ENCODE results near the gene C2CD4C.
"Not testable (repeated sequence)": the region's sequence is repeated elsewhere in the genome, so short reads cannot be mapped to it uniquely, and the experiment has no call there.

The C2CD4C gene

GRCh38 chr19:403221-404027 is 5.5 kb downstream of the C2CD4C start:
- peaks cover 8% of the 10 kb centered on the region; the same call in 1 of the 2 replicates for H3K27me3 ChIP-seq (ENCODE audit: insufficient read depth, low read length)
- H3K27ac ChIP-seq (ENCODE audit: low read depth, low read length): no peak overlapping the region

GRCh38 chr19:402786-403185 is 6.2 kb downstream of the C2CD4C start:
- Histone ChIP-seq H2AFZ (ENCODE audit: low read length, unreplicated experiment) (no peak overlapping the region), H3K4me3 (ENCODE audit: low read depth, low read length) (no peak overlapping the region), H3K4me1 (ENCODE audit: control insufficient read depth, insufficient read depth, low read length, unreplicated experiment) (no peaks in the 10 kb centered on the region), H3K79me2 (ENCODE audit: control insufficient read depth, insufficient read depth, low read length, unreplicated experiment) (no peaks in the 10 kb centered on the region), H3K36me3 (ENCODE audit: insufficient read depth, low read length) (no peaks in the 10 kb centered on the region), H3K27ac (ENCODE audit: low read depth, low read length) (no peak overlapping the region), H3K27me3 (ENCODE audit: insufficient read depth, low read length) (peaks cover 2% of the 10 kb centered on the region; the same call in 1 of the 2 replicates)

More at GRCh38 chr19:403221-404027, 5.5 kb downstream of the C2CD4C start:
- H3K79me2 ChIP-seq (ENCODE audit: control insufficient read depth, insufficient read depth, low read length, unreplicated experiment): no peaks in the 10 kb centered on the region
- H3K4me1 ChIP-seq (ENCODE audit: control insufficient read depth, insufficient read depth, low read length, unreplicated experiment): no peaks in the 10 kb centered on the region
- no peaks in the 10 kb centered on the region for H3K36me3 ChIP-seq (ENCODE audit: insufficient read depth, low read length)
- H3K4me3 ChIP-seq (ENCODE audit: low read depth, low read length): no peak overlapping the region
- H2AFZ ChIP-seq (ENCODE audit: low read length, unreplicated experiment): no peak overlapping the region

DNA sequence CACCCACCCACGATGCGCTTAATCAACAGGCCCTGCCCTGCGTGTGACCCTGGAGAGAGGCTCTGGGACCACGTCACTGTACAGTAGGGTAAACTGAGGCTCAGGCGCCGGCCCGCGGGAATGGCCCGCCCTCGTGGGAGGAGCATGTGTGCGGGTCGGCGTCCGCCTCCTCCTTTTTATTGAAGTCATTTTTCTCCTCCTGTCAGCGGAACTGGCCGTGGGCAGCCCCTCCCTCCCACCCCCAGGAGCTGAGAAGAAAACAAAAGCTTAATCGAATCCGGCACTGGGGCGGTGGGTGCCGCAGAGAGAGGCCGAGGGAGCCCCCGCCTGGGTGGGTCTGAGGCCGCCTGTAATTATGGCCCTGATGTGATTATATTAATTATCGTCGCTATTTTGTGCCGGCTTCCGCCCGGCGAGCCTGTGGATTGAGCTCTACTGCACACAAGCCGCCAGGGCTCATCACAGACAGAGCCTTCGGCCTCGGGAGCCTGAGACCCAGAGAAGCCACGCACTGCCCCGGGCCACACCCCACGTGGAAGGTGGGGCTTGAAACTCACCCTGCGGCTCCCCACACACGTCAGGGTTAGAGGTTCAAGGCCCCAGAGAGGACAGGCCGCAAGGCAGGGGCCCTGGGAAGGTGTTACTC is 7.0 kb downstream of the C2CD4C start:
- H3K4me3 ChIP-seq (ENCODE audit: low read depth, low read length): no peak overlapping the region
- no peak overlapping the region for H3K27ac ChIP-seq (ENCODE audit: low read depth, low read length)
- no peaks in the 10 kb centered on the region for H3K4me1 ChIP-seq (ENCODE audit: control insufficient read depth, insufficient read depth, low read length, unreplicated experiment)
- H3K36me3 ChIP-seq (ENCODE audit: insufficient read depth, low read length): no peaks in the 10 kb centered on the region
- no peak overlapping the region for H2AFZ ChIP-seq (ENCODE audit: low read length, unreplicated experiment)
- H3K27me3 ChIP-seq (ENCODE audit: insufficient read depth, low read length): no peaks in the 10 kb centered on the region
- H3K79me2 ChIP-seq (ENCODE audit: control insufficient read depth, insufficient read depth, low read length, unreplicated experiment): no peaks in the 10 kb centered on the region

- no peaks in the 10 kb centered on the region for H3K4me1 ChIP-seq (ENCODE audit: control insufficient read depth, insufficient read depth, low read length, unreplicated experiment)
- no peaks in the 10 kb centered on the region for H3K36me3 ChIP-seq (ENCODE audit: insufficient read depth, low read length)
- no peak overlapping the region for H3K27ac ChIP-seq (ENCODE audit: low read depth, low read length)
- no peaks in the 10 kb centered on the region for H3K27me3 ChIP-seq (ENCODE audit: insufficient read depth, low read length)
- H2AFZ ChIP-seq (ENCODE audit: low read length, unreplicated experiment): no peak overlapping the region
- no peaks in the 10 kb centered on the region for H3K79me2 ChIP-seq (ENCODE audit: control insufficient read depth, insufficient read depth, low read length, unreplicated experiment)
- H3K4me3 ChIP-seq (ENCODE audit: low read depth, low read length): no peak overlapping the region
Observed at GRCh38 chr19:400976-401865, 7.7 kb downstream of the C2CD4C start.

- Histone ChIP-seq H3K36me3 (ENCODE audit: insufficient read depth, low read length) (no peaks in the 10 kb centered on the region), H3K79me2 (ENCODE audit: control insufficient read depth, insufficient read depth, low read length, unreplicated experiment) (no peaks in the 10 kb centered on the region), H3K27ac (ENCODE audit: low read depth, low read length) (no peak overlapping the region), H3K4me3 (ENCODE audit: low read depth, low read length) (no peak overlapping the region), H2AFZ (ENCODE audit: low read length, unreplicated experiment) (no peak overlapping the region), H3K4me1 (ENCODE audit: control insufficient read depth, insufficient read depth, low read length, unreplicated experiment) (no peaks in the 10 kb centered on the region), H3K27me3 (ENCODE audit: insufficient read depth, low read length) (no peaks in the 10 kb centered on the region)
Observed at GRCh38 chr19:399370-399769, 9.6 kb downstream of the C2CD4C start.

DNA sequence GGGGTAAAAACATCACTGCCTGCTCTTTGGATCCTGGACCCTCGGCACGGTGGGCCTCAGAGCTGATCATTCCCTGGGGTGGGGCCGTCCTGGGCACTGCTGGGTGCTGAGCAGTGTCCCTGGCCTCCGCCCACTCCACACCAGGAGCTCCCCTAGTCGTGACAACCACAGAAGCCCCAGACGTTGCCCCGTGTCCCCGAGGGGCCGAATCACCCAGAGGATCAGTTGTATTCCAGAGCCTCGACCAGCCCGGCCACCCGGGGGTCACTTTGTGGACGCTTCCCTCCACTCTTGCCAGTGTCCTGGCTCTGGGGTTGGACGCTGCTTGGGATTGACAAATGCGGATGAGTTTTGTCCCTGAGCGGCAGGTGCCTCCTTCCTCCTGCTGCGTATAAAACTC is 10.2 kb downstream of the C2CD4C start:
- H3K4me3 ChIP-seq (ENCODE audit: low read depth, low read length): no peak overlapping the region
- no peak overlapping the region for H3K27ac ChIP-seq (ENCODE audit: low read depth, low read length)
- H3K79me2 ChIP-seq (ENCODE audit: control insufficient read depth, insufficient read depth, low read length, unreplicated experiment): no peaks in the 10 kb centered on the region
- H3K4me1 ChIP-seq (ENCODE audit: control insufficient read depth, insufficient read depth, low read length, unreplicated experiment): no peaks in the 10 kb centered on the region
- no peak overlapping the region for H2AFZ ChIP-seq (ENCODE audit: low read length, unreplicated experiment)
- no peaks in the 10 kb centered on the region for H3K27me3 ChIP-seq (ENCODE audit: insufficient read depth, low read length)
- H3K36me3 ChIP-seq (ENCODE audit: insufficient read depth, low read length): no peaks in the 10 kb centered on the region

DNA sequence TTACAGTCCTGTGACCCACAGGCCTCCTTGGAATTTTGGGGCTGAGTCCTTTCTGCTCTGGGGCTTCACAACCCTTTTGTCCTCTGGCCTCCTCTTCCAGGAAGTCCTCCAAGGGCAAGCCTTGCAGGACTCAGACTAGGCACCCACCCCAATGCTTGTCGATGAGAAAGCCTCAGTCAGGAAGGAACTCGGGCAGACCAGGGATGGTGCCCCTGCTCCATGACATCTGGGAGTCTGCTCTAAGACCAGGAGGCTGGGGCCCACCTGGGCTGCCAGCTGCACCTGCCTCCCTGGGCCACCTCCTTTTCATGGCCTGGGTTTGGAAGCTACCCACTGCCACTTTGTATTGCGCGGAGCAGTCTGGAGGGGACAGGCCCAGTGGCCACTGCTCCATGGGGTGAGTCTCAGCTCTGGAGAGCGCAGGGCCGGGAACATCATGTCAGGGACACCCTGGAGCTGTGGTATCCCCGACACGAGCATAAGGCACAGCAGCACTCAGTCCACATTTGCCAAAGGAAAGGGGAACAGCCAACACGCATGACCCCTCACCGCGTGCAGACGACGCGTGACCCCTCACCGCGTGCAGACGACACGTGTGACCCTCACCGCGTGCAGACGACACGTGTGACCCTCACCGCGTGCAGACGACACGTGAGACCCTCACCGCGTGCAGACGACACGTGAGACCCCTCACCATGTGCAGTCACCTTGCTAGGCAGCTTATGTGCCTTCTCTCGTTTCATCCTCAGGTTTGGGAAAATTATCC is 10.8 kb downstream of the C2CD4C start:
- H3K27ac ChIP-seq (ENCODE audit: low read depth, low read length): no peak overlapping the region
- H3K79me2 ChIP-seq (ENCODE audit: control insufficient read depth, insufficient read depth, low read length, unreplicated experiment): no peaks in the 10 kb centered on the region
- H3K4me3 ChIP-seq (ENCODE audit: low read depth, low read length): no peak overlapping the region
- H3K27me3 ChIP-seq (ENCODE audit: insufficient read depth, low read length): no peaks in the 10 kb centered on the region
- H3K36me3 ChIP-seq (ENCODE audit: insufficient read depth, low read length): no peaks in the 10 kb centered on the region
- H2AFZ ChIP-seq (ENCODE audit: low read length, unreplicated experiment): no peak overlapping the region
- H3K4me1 ChIP-seq (ENCODE audit: control insufficient read depth, insufficient read depth, low read length, unreplicated experiment): no peaks in the 10 kb centered on the region

DNA sequence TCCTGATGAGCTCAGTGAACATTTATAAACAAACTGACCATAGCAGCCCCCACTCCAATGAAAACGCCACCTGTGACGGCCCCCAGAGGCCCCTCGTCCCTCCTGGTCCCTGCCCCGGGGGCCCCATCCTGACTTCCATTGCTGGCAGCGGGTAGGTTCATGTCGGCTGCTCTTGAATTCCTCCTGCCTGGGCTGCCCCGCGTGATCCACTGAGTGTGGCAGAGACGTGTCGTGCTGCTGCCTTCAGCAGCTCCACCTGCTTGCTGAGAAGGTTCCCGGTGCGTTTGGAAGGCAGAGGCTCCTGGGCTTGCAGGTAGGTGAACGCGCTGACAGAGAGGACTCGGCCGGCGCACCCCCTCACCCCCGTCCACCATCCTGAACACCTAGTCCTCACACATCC is 11.6 kb downstream of the C2CD4C start:
- Histone ChIP-seq H2AFZ (ENCODE audit: low read length, unreplicated experiment) (no peak overlapping the region), H3K27me3 (ENCODE audit: insufficient read depth, low read length) (no peaks in the 10 kb centered on the region), H3K4me1 (ENCODE audit: control insufficient read depth, insufficient read depth, low read length, unreplicated experiment) (no peaks in the 10 kb centered on the region), H3K36me3 (ENCODE audit: insufficient read depth, low read length) (no peaks in the 10 kb centered on the region), H3K4me3 (ENCODE audit: low read depth, low read length) (no peak overlapping the region), H3K79me2 (ENCODE audit: control insufficient read depth, insufficient read depth, low read length, unreplicated experiment) (no peaks in the 10 kb centered on the region), H3K27ac (ENCODE audit: low read depth, low read length) (no peak overlapping the region)

GRCh38 chr19:395467-395866 is 13.5 kb downstream of the C2CD4C start:
- Histone ChIP-seq H3K36me3 (ENCODE audit: insufficient read depth, low read length) (no peaks in the 10 kb centered on the region), H3K4me3 (ENCODE audit: low read depth, low read length) (no peak overlapping the region), H3K4me1 (ENCODE audit: control insufficient read depth, insufficient read depth, low read length, unreplicated experiment) (no peaks in the 10 kb centered on the region), H2AFZ (ENCODE audit: low read length, unreplicated experiment) (no peak overlapping the region), H3K27ac (ENCODE audit: low read depth, low read length) (no peak overlapping the region), H3K79me2 (ENCODE audit: control insufficient read depth, insufficient read depth, low read length, unreplicated experiment) (no peaks in the 10 kb centered on the region), H3K27me3 (ENCODE audit: insufficient read depth, low read length) (no peaks in the 10 kb centered on the region)

GRCh38 chr19:394857-395256 is 14.1 kb downstream of the C2CD4C start:
- not testable (repeated sequence) for H3K27me3 ChIP-seq (ENCODE audit: insufficient read depth, low read length); H3K4me1 ChIP-seq (ENCODE audit: control insufficient read depth, insufficient read depth, low read length, unreplicated experiment); H3K4me3 ChIP-seq (ENCODE audit: low read depth, low read length); H3K79me2 ChIP-seq (ENCODE audit: control insufficient read depth, insufficient read depth, low read length, unreplicated experiment); H3K36me3 ChIP-seq (ENCODE audit: insufficient read depth, low read length); H2AFZ ChIP-seq (ENCODE audit: low read length, unreplicated experiment); H3K27ac ChIP-seq (ENCODE audit: low read depth, low read length)
